ENCODE data around the gene LRRN1. TPM values are rescaled to one million over a fixed set of nuclear protein-coding genes. Genes with fewer than 3 reads are reported as not detected.
A peak's percentile ranks its signal among the peaks of the same experiment; 100 is the strongest.

The LRRN1 gene
- polyA plus RNA-seq, 3 donors, result 0.08 TPM; not detected in 2

- Mint-ChIP-seq H3K27ac (no peak overlapping the region), H3K36me3 (peaks cover 6% of the 10 kb centered on the region in 2 donors), H3K27me3 (ENCODE audit: low read depth in 3 of 3) (peaks cover 59 to 64% (median 61%) of the 10 kb centered on the region in 3 donors), H3K4me1 (peaks cover 28% of the 10 kb centered on the region), H3K4me3 (peak overlapping the region in 1 of 2 donors; percentile 85), H3K9me3 (peaks cover 0 to 18% (median 6%) of the 10 kb centered on the region in 7 donors)
- Histone ChIP-seq H3K79me2 (ENCODE audit: insufficient read depth, low read length) (no peaks in the 10 kb centered on the region), H3K9me3 (replicated peaks in 1 of 2; ENCODE audit: control insufficient read depth in 1 of 2, insufficient read depth in 1 of 2, low read length in 2 of 2) (peaks cover 0 to 13% of the 10 kb centered on the region in 2 donors), H3K4me3 (replicated peaks in 1 of 3; ENCODE audit: low read depth in 2 of 3, low read length in 3 of 3) (no peak overlapping the region), H3K9ac (ENCODE audit: insufficient read depth, low read length, poor library complexity, severe bottlenecking) (no peak overlapping the region), H3K4me1 (ENCODE audit: control insufficient read depth in 1 of 2, insufficient read depth in 2 of 2, low read length in 2 of 2) (peaks cover 18 to 30% of the 10 kb centered on the region in 2 donors), H3K36me3 (replicated peaks in 1 of 2; ENCODE audit: control insufficient read depth in 1 of 2, insufficient read depth in 2 of 2, low read length in 2 of 2) (no peaks in the 10 kb centered on the region), H2AFZ (ENCODE audit: insufficient read depth, low read depth, low read length, poor library complexity, severe bottlenecking) (no peak overlapping the region), H3K4me2 (replicated peaks; ENCODE audit: extremely low read depth, low read length, poor library complexity, severe bottlenecking) (no peak overlapping the region), H3K27me3 (ENCODE audit: control insufficient read depth in 2 of 2, insufficient read depth in 2 of 2, low read length in 2 of 2) (peaks cover 45 to 64% of the 10 kb centered on the region in 2 donors), H3K27ac (ENCODE audit: low read depth in 1 of 2, low read length in 2 of 2) (no peak overlapping the region), H4K20me1 (ENCODE audit: insufficient read depth, low read length) (no peaks in the 10 kb centered on the region)
- DNase-seq, result no peak
- no peak for TF ChIP-seq CTCF (IDR thresholded peaks at IDR 0.05)
- intact Hi-C loops (cut with micrococcal nuclease), result no loop called here
- 96% methylated on average over 3 of the region's 4 CpGs for WGBS (ENCODE audit: insufficient coverage)
Measured at GRCh38 chr3:3801494-3801841, 2.2 kb downstream of the LRRN1 start.

DNA sequence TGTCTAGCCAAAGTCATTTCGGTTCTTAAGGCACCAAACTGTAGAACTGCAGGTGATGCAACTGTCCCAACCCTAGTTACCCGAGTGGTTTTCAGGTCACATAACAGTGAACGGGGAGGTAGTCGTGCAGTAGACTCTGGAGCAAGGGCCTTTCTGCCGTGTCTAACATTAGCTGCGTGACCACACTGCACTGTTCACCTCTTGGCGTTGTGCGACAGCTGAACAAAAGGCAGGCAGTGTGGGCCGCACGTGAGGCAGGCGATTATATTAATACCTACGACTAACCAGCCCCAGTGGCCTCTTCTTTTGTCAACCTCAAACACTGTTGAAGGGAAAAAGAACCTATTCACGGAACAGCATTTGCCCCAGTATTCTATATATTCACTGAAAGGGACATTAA is 2.8 kb downstream of the LRRN1 start:
- H3K4me3 Mint-ChIP-seq, result peak overlapping the region in 1 of 2 donors; percentile 85
- DNase-seq, result no peak
- peaks cover 6% of the 10 kb centered on the region in 2 donors for H3K36me3 Mint-ChIP-seq
- peaks cover 53 to 60% (median 55%) of the 10 kb centered on the region in 3 donors for H3K27me3 Mint-ChIP-seq (ENCODE audit: low read depth in 3 of 3)
- no peak for TF ChIP-seq CTCF (IDR thresholded peaks at IDR 0.05)
- peaks cover 0 to 16% (median 3%) of the 10 kb centered on the region in 7 donors for H3K9me3 Mint-ChIP-seq
- H3K4me1 Mint-ChIP-seq, result peaks cover 28% of the 10 kb centered on the region
- intact Hi-C loops (cut with micrococcal nuclease), result no loop called here
- Histone ChIP-seq H4K20me1 (ENCODE audit: insufficient read depth, low read length) (no peaks in the 10 kb centered on the region), H3K9me3 (replicated peaks in 1 of 2; ENCODE audit: control insufficient read depth in 1 of 2, insufficient read depth in 1 of 2, low read length in 2 of 2) (peaks cover 0 to 13% of the 10 kb centered on the region in 2 donors), H3K4me2 (replicated peaks; ENCODE audit: extremely low read depth, low read length, poor library complexity, severe bottlenecking) (no peak overlapping the region), H3K4me1 (ENCODE audit: control insufficient read depth in 1 of 2, insufficient read depth in 2 of 2, low read length in 2 of 2) (peaks cover 18 to 30% of the 10 kb centered on the region in 2 donors), H3K27me3 (ENCODE audit: control insufficient read depth in 2 of 2, insufficient read depth in 2 of 2, low read length in 2 of 2) (peaks cover 40 to 63% of the 10 kb centered on the region in 2 donors), H3K79me2 (ENCODE audit: insufficient read depth, low read length) (no peaks in the 10 kb centered on the region), H3K9ac (ENCODE audit: insufficient read depth, low read length, poor library complexity, severe bottlenecking) (no peak overlapping the region), H2AFZ (ENCODE audit: insufficient read depth, low read depth, low read length, poor library complexity, severe bottlenecking) (no peak overlapping the region), H3K36me3 (replicated peaks in 1 of 2; ENCODE audit: control insufficient read depth in 1 of 2, insufficient read depth in 2 of 2, low read length in 2 of 2) (no peaks in the 10 kb centered on the region), H3K27ac (ENCODE audit: low read depth in 1 of 2, low read length in 2 of 2) (no peak overlapping the region), H3K4me3 (replicated peaks in 1 of 3; ENCODE audit: low read depth in 2 of 3, low read length in 3 of 3) (no peak overlapping the region)
- WGBS (ENCODE audit: insufficient coverage), result 89% methylated on average over 8 of the region's 13 CpGs
- no peak overlapping the region for H3K27ac Mint-ChIP-seq
